Activated gamma-delta T cell treated with Interleukin-2 at 50 U/mL for 16 hours (primary cell): Measurements from ENCODE around the gene DNAJC11.
"Not testable (repeated sequence)": the region's sequence is repeated elsewhere in the genome, so short reads cannot be mapped to it uniquely, and the experiment has no call there.

Source experiments
- DNase-seq: peaks from one replicate; pipeline ENCODE4 v3.0.0-alpha.2; 2020

Gene DNAJC11

DNA sequence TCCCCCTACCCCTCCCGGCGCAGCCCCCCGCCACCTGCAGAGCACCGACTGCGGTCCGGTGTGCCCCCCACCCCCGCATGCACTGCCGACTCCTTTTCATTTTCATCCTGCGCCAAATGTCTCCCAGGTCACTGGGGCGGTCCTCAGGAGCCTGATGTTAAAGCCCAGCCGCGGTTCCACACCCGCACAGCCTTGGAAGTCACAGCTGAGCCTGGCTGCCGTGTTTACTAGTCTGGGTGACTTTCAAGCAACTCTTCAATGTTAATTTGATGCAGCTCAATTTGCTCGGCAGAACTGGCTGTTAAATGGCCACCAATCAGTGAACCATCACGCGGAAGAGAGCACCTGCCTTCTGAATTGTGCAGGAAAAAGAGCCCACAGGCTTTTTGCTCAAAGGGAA lies 49.7 kb downstream of the DNAJC11 start:
- DNase-seq = no peak

DNA sequence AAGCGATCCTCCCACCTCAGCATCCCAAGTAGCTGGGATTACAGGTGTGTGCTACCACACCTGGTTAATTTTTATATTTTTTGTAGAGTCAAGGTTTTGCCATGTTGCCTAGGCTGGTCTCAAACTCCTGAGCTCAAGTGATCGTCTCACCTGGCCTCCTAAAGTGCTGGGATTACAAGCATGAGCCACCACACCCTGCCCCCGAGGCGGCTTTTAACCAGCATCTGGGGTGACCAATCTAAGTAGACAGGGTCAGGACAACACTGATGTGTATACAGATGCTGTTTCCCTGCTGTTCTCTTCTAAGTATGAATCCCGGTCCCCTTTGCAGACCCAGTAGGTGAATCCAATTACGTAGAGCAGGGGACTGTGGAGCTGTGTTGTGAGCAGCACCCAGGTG lies 53.1 kb downstream of the DNAJC11 start:
- no peak for DNase-seq

DNA sequence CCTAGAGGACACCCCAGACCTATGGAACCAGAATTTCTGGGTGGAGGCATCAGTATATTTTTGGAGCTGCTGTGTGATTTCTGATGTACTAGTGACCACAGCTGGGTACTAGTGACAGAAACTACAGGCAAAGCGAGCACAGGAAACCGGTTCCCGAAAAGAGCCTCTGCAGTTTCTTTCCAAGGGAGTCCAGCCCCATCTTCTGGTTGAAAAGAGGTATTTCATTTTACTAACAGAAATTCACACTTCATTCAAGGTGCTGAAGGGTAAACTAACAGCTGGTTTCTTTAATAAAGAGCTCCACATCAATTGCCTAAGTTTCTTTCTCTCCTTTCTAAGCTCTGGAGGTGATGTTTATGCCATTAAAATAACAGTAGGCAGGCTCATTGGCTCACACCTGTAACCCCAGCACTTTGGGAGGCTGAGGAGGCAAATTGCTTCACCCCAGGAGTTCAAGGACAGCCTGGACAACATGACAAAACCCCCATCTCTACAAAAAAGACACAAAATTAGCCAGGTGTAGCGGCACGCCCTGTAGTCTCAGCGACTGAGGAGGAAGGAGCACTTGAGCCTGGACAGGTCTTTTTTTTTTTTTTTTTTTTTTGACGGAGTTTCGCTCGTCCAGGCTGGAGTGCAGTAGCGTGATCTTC lies 55.0 kb downstream of the DNAJC11 start:
- DNase-seq = peak; percentile 11

DNA sequence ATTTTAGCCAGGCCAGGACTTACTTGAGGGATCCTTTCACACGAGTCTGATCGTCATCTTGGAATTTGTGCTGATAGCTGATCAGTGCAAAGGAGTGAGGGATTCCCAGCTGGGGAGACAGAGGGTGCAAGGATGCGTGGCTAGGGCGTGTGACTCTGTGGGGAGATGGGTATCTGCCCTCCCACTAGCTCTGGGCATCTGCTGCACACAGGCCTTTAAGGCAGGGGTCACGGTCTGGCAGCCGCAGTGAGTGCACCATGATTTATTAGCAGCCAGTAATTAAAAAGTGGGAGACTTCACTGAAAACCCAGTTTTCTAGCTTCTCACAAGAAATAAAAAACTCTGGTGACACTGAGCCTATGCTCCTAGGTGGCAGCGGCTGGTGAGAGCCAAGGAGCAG lies 56.6 kb downstream of the DNAJC11 start:
- no peak for DNase-seq

DNA sequence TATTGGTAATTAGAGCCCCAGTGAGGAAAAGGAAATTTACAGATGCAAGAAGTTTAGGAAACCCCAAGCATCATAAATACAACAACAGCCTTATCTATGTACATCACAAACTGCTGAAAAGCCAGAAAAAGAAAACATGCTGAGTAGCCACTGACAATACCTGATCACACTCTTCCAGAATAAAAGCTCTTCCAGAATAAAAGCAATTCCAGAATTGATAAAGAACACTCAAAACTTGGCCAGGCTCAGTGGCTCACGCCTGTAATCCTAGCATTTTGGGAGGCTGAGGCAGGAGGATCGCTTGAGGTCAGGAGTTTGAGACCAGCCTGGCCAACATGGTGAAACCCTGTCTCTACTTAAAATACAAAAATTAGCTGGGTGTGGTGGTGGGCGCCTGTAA lies 60.7 kb downstream of the DNAJC11 start:
- DNase-seq = not testable (repeated sequence)

DNA sequence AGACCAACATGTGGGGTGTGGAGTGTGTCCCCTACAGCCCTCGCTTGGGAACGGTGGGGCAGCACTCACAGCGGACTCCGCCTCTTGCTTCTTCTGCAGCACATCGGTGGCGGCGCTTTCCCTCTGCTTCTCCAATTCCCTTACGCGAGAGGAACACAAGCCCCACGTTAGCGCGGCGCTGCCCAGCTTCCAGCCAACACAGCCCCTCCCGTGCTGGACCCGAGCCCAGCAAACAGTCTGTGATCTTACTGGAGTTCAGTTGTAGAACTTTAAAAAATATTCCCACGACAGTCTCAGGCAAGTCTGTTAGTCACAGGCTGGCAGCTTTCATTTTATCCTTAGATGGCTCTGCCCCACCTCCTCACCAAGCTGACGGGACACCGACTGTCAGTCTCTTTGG lies 63.4 kb downstream of the DNAJC11 start:
- DNase-seq = no peak

DNA sequence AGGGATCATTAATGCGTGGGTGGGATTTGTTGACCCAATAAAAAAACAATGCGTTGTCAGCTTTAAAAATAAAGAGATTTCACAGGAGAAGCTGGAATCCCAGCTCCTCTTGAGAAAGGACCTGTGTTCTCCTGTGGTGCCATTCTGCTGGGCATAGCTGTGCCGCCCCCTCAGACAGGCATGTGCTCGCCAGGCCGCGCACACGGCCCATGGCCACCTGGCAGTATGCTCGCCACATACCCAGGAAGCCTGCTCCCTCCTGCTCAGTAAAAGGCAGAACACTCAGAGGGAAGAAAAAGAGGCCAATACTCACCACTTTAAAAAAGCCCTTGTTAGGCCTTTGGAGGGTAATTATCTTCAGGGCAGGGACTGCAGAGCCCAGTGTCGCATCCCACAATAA lies 63.8 kb downstream of the DNAJC11 start:
- no peak for DNase-seq

DNA sequence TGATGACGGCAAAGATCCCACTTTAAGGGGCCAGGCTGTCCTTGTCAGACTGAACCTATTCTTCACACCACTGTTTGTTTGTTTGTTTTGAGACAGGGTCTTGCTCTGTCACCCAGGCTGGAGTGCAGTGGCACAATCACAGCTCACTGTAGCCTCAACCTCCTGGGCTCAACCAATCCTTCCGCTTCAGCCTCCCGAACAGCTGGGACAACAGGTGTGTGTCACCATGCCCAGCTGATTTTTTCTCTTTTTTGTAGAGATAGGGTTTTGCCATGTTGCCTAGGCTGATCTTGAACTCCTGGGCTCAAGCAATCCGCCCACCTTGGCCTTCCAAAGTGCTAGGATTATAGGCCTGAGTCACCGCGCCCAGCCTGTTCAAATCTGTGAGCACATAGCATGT lies 64.8 kb downstream of the DNAJC11 start:
- not testable (repeated sequence) for DNase-seq

DNA sequence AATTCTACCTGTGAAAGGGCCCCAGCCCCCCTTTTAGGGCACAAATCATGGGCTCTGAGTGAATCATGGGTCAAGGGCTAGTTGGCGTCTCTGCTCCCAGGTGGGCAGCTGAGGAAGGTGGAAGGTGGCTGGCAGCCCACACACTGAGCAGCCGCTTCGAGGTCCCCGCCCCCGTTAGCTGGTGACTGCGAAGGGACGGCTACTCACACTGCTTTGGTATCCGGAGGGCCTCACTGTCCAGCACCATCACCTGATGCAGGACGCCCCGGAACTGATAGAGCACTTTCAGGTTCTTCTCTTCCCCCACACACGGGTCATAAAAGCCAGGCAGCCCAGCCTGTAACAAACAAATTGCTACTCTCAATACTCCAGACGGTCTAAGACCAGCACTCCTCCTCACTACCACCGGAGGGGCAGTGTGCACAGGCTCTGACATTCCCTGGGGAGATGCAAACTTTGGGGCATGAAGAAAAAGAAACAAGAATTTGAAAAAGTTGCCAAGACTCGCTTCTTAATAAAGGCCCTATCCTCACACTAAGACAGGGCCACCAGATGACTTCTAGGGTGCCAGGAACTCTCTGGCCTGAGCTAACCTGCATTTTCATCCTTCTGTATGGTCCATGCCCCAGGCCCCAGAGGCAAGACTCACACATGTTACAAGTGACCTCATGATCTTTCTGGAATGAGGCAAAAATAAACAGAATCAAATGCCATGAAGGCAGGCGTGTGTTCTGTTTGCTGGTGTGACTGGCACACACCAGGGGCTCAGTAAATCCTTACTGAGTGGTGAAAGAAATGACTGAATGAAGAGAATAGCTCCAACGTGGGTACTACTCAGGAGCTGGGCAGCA lies 65.5 kb downstream of the DNAJC11 start:
- DNase-seq = no peak

DNA sequence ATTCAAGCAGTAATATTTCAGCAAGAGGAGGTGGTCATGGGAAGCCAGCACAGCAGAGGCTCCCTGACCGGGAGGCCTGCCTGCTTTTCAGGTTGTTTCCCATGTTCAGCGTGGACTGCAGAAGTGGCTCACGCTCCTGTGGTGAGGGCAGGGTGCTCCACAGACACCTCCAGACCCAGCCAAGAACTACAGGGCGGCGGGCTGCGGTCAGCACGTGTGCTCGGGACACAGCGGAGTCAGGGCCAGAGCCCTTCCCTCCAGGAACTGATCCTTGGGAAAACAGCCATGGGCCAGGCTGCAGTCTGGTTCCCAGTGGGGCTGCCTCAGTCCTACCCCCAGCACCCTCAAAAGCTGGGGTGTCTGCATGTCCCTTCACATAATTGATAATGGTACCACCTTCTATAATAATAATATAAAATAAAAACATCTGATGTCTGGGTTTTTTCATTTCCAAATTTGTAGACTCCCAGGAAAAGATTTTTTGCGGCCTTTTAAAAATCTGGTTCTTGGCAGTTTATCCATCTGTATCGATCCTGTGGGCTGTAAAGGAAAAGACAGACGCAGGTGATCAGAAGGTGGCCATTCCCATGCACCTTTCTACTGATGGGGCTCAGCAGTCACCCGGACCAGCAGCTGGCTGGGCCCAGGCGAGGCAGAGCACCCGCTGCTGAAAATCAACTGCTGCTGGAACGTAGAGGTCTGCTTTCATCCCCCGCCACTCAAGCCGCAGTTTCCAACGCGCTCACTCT lies 66.3 kb downstream of the DNAJC11 start:
- DNase-seq = no peak

DNA sequence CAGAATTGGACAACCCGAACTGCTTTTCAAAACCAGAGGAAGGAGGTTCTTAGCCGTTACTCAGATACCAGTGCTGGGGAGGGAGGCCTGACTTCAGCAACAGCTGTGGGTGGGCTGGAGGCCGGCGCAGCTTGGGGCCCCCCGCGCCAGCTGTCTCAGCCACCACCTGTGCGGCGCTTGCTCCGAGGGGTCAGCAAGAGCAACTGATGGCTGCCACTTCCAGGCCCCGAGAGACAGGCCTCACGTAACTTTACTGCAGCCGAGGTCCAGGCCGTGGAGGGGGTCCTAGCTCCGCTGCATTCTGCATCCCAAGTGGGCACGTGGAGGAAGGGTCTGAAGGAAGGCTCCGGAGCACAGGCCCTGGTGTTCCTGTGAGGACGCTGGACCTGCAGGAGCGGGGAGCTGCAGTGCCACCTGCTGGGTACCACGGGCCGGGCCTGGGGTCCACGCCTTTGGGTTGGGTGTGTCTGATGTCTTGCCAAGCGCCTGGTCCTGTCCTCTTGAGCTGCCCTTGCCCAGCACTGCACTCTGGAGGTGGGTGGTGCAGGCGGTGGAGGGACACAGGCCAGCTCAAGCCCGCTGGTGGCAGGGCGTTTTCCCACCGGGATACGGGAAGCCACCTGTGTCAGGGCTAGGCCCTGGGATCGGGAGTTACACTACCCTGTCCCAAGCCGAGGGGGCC lies 67.1 kb downstream of the DNAJC11 start:
- peak; percentile 40 for DNase-seq

DNA sequence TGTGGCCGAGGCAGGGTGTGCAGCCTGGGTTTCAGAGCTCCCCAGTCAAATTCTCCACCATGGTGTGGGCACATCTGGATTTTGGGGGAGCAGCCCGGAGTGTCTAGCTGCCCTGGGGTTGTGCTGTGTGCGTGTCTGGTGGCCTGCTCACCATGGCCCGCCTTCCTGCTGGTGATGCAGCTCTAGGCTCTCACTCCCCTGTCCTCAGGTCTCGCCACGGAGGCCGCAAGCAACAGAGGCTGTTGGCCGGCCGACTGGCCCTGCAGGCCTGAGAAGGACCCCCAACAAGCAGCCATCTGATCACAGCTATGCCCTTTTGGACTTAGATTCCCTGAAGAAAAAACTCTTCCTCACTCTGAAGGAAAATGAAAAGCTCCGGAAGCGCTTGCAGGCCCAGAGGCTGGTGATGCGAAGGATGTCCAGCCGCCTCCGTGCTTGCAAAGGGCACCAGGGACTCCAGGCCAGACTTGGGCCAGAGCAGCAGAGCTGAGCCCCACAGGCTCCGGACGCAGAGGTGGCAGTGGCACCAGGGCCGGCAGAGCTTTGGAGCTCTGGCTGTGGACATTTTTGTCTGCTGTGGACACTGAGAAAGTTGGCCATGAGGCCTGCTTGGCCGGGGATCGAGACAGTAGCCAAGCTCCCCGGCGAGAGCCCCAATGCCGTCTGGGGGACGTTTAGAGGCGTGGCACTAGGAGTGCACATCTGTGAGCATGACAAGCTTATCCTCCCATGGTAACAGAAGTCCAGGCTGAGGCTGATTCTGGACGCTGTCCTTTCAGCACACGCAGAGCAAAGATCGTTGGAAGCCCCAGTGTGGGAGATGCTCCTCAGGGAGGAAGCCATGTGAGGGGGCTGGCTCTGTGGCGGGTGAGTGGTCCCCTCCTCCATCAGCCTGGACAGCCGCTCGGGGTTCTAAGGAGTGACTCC lies 68.8 kb downstream of the DNAJC11 start:
- DNase-seq = no peak

DNA sequence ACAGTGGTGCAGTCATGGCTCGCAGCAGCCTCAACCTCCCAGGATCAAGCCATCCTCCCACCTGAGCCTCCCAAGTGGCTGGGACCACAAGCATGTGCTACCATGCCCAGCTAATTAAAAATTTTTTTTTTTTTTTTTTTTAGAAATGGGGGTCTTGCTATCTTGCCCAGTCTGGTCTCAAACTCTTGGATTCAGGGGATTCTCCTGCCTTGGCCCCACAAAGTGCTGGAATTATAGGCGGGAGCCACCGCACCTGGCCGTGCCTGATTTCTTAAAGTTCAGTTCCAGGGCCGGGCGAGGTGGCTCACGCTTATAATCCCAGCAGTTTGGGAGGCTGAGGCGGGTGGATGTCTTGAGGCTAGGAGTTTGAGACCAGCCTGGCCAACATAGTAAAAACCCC lies 70.6 kb downstream of the DNAJC11 start:
- no peak for DNase-seq

DNA sequence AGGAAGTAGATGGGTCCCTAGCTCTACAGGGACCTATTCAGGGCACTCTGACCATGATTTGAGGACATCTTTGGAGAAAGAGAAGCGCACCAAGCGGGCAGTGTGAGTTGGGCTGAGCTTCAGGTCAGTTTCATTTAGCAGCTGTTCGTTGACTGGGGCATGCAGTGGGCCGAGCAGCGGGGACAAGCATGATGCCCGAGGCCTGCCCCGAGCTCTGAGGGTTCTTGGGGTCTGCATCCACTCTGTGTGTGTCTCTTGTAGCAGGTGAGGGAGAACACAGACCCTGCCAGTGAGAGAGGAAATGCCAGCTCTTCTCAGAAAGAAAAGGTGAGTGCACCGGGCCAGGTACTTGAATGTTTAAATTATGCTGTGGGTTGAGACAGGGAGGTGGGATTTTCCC lies 71.6 kb downstream of the DNAJC11 start:
- no peak for DNase-seq

DNA sequence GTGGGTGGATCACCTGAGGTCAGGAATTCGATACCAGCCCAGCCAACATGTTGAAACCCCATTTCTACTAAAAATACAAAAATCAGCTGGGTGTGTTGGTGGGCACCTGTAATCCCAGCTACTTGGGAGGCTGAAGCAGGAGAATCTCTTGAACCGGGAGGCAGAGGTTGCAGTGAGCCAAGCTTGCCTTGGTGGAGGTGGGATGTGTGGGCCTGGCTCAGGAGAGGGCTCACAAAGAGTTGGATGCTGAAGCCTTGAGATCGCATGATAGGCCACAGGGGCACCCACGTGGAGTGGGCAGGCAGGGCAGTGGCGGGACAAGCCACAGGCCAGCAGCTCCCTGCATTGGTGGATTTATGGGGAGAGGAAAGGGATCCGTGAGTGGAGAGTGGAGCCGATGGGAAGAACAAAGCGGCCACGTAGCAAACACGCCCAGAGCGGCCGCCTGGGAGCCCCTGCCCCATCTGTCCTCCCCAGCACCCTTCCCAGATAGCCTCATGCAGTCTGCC lies 72.6 kb downstream of the DNAJC11 start:
- no peak for DNase-seq

DNA sequence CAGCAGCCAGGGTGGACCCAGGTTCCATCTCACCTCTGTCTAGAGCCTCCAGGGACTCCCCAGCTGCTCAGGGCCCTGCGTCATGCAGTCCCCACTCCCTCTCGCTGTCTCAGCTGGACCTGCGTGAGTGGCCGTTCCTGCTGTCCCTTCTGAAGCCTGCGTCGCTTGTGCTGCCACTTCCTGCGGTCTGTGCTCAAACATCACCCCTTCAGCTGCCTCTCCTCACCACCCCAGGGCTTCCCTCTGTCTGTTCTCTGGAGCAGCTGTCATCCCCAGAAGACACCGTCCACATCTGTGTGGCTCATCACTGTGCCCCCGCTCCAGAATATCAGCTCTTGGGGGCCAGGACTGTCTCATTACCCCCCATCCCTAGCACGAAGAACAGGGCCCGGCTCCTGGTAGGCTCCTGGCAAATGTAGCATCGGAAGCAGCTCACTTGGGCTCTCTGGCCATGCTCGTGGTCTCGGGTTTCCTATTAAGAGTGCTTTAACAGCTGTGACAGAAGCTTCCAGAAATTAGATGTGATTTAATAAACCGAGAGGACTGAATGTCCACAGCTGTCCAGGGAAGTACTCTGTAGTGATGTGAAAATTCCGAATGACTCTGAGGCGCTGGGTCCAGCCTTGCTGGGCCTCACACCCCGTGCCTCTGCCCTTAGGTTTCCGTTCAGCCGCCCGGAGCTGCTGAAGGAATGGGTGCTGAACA lies 73.6 kb downstream of the DNAJC11 start:
- DNase-seq = no peak

DNA sequence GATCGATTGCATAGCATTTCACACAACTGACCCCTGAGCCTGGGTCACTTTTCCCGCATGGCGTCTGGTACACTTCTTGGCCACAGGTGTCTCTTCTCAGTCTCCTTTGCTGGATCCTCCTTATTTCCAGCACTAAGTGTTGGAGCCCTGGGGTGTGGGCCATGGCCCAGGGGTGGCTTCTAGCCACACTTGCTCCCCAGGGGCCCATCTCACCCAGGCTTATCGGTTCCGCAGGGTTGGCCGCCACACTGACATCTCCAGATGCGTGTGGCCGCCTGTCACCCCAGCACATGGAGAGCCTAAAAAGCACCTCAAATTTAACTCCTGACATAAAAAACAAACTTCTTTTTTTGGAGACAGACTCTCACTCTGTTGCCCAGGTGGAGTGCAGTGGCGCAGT lies 74.6 kb downstream of the DNAJC11 start:
- DNase-seq = no peak

DNA sequence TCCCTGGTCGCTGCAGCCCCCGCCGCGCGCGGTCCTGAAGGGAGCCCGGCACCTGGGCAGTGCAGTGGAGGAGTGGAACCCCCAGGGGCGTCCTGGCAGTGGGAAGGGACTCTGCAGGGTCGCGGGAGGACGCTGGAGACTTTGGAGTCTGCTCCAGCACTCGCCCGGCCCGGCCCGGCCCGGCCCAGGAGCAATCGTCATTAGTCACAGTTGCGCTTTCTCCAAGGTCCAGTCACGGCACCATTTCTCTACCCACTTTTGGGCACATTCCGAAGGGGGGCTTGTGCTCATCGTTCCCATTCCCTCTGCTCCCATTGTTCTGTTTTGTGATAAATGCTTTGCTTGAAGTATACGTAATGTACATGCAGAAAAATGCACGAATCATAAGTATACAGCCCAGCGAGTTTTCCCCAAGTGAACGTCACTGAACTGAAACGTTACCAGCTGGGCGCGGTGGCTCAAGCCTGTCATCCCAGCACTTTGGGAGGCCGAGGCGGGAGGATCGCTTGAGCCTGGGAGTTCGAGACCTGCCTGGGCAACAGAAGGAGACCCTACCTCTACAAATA lies 75.9 kb downstream of the DNAJC11 start:
- DNase-seq = no peak

DNA sequence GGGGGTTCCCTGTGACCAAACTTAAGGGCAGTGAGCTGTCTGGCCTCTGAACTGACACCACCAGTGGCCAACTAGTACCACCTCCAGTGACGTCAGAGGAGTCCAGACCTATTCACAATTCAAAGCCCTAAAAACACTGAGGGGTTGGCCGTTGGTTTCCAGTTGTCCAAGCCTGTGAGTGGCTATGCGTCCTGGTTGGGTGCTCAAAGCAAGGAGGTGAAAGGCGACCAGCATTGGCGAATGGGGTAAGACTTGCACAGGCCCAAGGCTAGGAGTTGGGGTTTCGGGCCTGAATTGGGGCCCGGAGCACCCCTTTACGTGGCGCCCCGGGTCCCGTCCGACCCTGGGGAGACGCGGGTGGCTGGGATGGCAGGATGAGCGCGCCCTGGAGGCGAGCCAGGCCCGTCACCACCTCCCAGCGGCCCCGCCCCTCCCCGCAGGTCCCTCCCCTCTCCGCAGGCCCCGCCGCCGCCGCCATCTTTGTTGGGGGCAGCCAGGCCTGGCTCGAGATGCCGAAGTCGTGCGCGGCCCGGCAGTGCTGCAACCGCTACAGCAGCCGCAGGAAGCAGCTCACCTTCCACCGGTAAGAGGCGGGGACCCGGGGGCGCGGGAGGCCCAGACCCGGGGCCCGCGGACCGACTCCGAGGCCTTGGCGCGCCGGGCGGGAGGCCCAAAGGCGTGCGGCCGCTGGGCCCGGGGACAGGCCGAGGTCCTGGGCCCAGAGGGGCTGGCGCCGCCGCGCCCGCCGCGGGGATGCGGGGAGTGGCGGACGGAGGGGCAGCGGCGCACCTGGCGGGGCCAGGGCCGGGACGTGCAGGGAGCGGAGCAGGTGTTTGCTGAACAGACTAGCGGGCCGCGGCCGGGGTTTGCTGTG lies 76.7 kb downstream of the DNAJC11 start, which contains the start of gene THAP3:
Gene THAP3 (plus strand): TSS at position 159 of the 874 bp plus-strand sequence. CDS start 351 bp downstream, at position 510.
- peak; percentile 88 for DNase-seq
